Heart left ventricle (tissue), 13 donors: ENCODE measurements around the gene GPBP1L1.

Experiments used
- POLR2A ChIP-seq, 2 donors: fragments of 450-650 bp; IDR thresholded peaks; one replicate each; pipeline ENCODE4 v1.6.1; 2017; ENCODE audit warnings: antibody characterized with exemption in 2 of 2, mild to moderate bottlenecking in 2 of 2, moderate library complexity in 2 of 2
- TF ChIP-seq, protein P1 (sequence below), 12 donors: fragments of 200-600 bp; sonication (generic) in 4 of 12; IDR thresholded peaks; one replicate each; pipeline versions ENCODE4 v1.5.0 to v1.8.0; 2018 to 2022; ENCODE audit warnings: antibody characterized with exemption in 12 of 12, mild to moderate bottlenecking in 5 of 12
- donor health status: ischemic (EF 13 %, LVEDD 7.1; RV severe dilation, severe dysfunction).
- donor health status: DM: no; HTN: yes; CAD: no.
- donor health status: DM: no; HTN: no; CAD: no.
- donor health status: ischemic (EF 25% LVEDD 6.9; RV normal size, moderate dysfunction).
- donor health status: ischemic (EF 25% LVEDD 5.7; RV mildly dilated, moderate dysfunction).
- donor health status: ischemic (EF 35%, LVEDD 5.7; RV mildly dilated, moderate dysfunction).
- donor health status: nonischemic (EF 11% LVEDD 7.7; RV severe dilation, severe dysfunction).
- donor health status: DM: yes; HTN: yes; CAD: no.
- donor health status: PGD.
- donor health status: ischemic (EF 29% LVEDD 5.4; RV normal size, mild dysfunction).
- donor health status: nonischemic (EF 23%, LVEDD 6.1; RV moderate dilation, normal function).

DNA sequence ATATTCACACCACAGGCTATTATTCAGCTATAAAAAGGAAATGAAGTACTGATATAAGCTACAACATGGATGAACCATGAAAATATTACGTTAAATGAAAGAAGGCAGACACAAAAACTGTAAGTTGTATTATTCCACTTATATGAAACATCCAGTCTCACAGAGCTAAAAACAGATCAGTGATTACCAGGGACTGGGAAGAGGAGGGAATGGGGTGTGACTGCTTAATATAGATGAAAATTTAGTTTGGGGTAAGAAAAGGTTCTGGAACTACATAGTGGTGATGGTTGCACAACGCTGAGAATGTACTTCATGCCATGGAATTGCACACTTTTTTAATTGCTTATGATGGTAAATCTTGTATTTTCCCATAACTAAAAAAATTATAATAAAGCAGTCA lies 19.5 kb downstream of the GPBP1L1 start:
- TF ChIP-seq POLR2A (IDR thresholded peaks at IDR 0.05), result no peak
- TF ChIP-seq, protein P1, sequence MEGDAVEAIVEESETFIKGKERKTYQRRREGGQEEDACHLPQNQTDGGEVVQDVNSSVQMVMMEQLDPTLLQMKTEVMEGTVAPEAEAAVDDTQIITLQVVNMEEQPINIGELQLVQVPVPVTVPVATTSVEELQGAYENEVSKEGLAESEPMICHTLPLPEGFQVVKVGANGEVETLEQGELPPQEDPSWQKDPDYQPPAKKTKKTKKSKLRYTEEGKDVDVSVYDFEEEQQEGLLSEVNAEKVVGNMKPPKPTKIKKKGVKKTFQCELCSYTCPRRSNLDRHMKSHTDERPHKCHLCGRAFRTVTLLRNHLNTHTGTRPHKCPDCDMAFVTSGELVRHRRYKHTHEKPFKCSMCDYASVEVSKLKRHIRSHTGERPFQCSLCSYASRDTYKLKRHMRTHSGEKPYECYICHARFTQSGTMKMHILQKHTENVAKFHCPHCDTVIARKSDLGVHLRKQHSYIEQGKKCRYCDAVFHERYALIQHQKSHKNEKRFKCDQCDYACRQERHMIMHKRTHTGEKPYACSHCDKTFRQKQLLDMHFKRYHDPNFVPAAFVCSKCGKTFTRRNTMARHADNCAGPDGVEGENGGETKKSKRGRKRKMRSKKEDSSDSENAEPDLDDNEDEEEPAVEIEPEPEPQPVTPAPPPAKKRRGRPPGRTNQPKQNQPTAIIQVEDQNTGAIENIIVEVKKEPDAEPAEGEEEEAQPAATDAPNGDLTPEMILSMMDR (IDR thresholded peaks at IDR 0.05), result no peak
